ENCODE data around the gene EML5. TPM values are rescaled to one million over a fixed set of nuclear protein-coding genes. Genes with fewer than 3 reads are reported as not detected.
"Not testable (repeated sequence)": the region's sequence is repeated elsewhere in the genome, so short reads cannot be mapped to it uniquely, and the experiment has no call there.

The EML5 gene
- total RNA-seq, 1 experiment from 2014 or later, result 1.3 TPM

DNA sequence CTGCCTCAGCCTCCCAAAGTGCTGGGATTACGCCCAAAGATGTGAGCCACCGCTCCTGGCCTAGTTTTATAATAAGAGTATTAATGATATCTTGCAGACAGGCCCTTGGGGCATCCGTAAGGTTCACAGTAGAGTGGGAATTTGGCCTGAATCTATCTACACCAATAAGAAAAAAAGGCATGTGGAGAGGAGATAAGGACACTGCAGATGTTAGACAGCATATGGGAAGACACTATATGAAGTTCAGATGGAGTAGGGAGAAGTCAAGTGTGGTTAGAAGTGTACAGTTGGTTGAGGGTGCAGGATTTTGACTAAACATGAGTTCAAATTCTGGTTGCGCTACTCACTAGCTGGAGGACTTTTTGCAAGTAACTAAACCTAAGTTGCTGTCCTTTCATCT lies 23.2 kb upstream of the EML5 start:
- in situ Hi-C loops (cut with HindIII; ENCODE audit: low pct_unique_long_range_greater_than_20kb, low sequenced_read_pairs), result no loop called here
- no peak for DNase-seq (ENCODE audit: low read depth)

DNA sequence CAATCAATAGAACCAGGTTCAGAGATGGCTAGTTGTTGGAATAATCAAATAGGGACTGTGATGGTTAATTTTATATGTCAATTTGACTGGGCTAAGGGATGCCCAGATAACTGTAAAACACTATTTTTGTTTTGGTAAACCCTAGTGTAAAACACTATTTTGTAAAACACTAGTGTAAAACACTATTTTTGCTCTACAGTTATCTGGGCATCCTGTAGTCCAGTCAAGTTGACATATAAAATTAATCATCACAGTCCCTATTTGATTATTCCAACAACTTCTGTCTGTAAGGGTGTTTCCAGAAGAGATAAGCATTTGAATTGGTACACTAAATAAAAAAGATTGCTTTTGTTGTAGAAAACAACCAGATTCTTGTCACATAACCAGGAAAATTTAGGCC lies 15.6 kb upstream of the EML5 start:
- no peak for DNase-seq (ENCODE audit: low read depth)
- in situ Hi-C loops (cut with HindIII; ENCODE audit: low pct_unique_long_range_greater_than_20kb, low sequenced_read_pairs), result no loop called here

DNA sequence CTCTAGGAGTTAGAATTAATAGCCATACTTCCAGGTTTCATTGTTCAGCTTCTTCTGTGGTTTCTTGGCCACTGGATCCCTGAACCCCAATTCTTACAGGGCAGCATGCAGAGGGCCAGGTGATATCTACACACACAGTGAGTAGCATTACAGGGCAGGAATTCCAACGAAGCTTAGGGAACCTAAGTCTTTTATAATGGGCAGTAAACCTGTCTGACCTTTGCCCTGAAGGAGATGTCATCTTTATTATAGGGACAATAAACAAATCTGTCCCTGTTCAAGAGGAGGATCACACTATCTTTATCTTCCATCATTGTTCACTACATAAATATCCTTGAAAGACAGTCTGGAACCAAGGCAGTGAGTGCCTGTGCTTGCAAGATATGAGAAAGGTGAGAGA lies 11.7 kb upstream of the EML5 start:
- DNase-seq (ENCODE audit: low read depth), result no peak
- in situ Hi-C loops (cut with HindIII; ENCODE audit: low pct_unique_long_range_greater_than_20kb, low sequenced_read_pairs), result no loop called here

DNA sequence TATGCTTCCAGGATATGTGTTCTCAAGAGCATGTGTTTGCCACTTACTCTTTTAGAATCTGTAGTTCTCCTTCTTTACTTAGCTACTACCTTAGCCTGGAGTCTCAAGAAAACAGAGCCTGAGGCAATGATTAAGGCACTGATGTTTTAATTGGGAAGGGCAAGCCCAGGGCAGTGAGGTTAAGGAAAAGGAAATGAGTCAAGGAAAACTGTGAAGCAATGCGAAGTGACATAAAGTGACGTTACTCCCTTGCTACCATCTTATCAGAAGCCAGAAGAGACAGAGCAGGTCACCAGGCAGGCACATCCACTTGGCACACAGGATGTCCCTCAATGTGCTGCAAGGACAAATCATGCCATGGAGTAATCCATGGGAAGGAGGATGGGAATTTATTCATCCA lies 11.3 kb upstream of the EML5 start:
- in situ Hi-C loops (cut with HindIII; ENCODE audit: low pct_unique_long_range_greater_than_20kb, low sequenced_read_pairs), result no loop called here
- DNase-seq (ENCODE audit: low read depth), result no peak

DNA sequence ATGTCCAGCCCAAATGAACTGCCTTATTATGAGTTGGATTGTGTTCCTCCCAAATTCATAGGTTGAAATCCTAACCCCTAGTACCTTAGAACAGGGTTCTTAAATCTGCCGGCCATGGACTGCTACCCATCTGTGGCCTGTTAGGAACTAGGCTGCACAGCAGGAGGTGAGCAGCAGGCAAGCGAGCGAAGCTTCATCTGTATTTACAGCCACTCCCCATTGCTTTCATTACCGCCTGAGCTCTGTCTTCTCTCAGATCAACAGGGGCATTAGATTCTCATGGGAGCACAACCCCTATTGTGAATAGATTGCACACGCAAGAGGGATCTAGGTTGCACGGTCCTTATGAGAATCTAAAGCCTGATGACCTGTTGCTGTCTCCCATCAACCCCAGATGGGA lies 9.8 kb upstream of the EML5 start:
- in situ Hi-C loops (cut with HindIII; ENCODE audit: low pct_unique_long_range_greater_than_20kb, low sequenced_read_pairs), result no loop called here
- no peak for DNase-seq (ENCODE audit: low read depth)

DNA sequence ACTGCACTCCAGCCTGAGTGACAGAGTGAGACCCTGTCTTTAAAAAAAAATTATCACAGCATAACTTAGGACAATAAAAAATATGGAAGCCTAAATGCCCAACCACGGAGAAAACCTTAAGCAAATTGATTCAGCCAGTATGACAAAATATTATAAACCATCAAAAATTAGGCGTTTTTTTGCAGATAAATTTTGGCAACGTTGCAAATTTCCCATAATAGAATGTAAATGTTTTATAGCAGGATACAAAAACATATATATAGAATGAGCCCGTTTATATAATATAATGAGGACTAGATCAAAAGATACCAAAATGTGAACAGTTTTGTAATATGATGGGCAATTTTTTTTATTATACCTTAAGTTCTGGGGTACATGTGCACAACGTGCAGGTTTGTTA lies 6.8 kb upstream of the EML5 start:
- no peak for DNase-seq (ENCODE audit: low read depth)
- in situ Hi-C loops (cut with HindIII; ENCODE audit: low pct_unique_long_range_greater_than_20kb, low sequenced_read_pairs), result no loop called here

DNA sequence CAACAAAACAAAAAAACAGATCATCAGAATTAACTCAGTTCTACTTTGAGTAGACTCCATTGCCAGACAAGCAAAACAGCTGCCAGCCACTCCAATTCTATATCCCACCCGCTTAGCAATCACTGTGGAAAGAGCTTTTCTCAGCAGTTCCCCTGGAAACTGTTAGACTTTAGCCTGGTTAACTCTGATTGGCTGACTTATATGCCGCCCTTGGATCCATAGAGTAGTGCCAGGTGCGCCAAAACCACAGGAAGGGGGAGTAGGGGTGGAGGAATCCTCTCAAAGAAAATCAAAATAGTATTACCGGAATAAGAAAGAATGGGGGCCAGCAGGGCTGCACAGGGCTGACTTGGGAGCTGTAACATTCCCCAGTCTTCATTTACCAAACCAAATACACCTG lies 5.4 kb upstream of the EML5 start:
- in situ Hi-C loops (cut with HindIII; ENCODE audit: low pct_unique_long_range_greater_than_20kb, low sequenced_read_pairs), result no loop called here
- no peak for DNase-seq (ENCODE audit: low read depth)

DNA sequence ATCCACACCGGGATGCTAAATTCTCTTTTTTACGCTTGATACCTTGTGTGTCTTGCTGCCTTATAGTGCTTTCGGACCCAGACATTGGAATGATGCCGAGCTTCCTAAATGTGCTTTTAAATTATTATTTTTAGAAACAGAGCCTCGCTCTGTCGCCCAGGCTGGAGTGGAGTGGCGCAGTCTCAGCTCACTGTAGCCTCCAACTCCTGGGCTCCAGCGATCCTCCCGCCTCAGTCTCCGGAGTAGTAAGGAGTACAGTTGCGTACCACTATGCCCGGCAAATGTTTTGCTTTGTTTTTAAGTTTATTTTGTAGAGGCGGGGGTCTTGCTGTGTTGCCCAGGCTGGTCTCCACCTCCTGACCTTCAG lies 489 bp upstream of the EML5 start:
- no peak for DNase-seq (ENCODE audit: low read depth)
- in situ Hi-C loops (cut with HindIII; ENCODE audit: low pct_unique_long_range_greater_than_20kb, low sequenced_read_pairs), result no loop called here

DNA sequence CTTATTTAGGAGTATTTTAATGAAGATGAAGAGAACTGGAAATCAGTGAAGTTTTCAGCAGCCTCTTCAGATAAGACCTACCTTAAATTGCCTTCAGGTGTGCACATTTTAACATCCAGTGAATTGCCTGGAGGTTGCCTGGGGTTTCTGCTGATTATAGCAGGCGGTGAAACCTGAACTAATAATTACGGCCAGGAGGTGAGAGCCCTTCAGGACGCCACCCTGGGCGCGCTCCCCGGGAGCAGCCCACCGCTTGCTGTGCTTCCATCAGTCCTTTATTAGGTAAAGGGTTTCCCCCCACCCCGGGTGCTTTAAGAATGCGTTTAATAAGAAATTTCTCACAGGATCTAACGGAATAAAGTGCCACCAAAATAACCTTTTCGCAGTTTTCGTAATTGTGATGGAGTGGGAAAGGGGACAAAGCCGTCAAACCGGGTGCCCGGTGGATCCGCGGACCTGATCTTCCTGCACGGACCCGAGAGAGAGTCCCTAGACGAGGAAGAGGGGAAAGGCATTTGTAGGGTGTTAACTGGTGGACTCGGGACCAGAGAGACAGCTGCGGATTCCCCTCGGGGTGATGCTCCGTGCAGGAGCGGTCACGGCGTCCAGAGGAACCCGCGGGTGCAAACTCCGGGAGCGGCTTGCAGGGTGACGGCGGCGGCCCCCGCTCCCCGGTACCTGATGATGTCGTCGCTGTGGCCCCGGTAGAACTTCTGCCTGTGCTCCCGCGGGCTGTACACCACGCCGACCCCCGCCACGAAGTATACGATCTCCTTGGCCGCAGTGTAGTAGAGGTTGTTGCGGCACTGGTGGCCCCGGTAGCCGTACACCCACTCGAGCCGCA lies 902 bp downstream of the EML5 start:
- in situ Hi-C loops (cut with HindIII; ENCODE audit: low pct_unique_long_range_greater_than_20kb, low sequenced_read_pairs), result no loop called here
- peak; percentile 24 for DNase-seq (ENCODE audit: low read depth)

DNA sequence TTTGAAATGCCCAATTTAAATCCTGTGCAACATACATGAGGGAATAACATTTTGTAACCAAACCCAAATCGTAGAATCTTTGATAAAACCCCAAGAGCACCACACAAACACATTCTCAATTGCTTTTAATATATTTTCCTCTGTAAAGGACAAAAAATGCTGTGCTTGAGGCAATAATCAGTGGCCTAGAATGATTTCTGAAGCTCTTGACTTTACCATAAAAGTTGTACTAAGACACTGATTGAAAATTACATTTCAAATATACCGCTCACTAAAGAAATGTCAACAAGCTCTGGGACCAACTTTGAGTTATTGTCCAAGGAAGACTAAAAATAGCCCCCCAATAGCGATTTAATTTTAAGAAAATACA lies 1.5 kb downstream of the EML5 start:
- in situ Hi-C loops (cut with HindIII; ENCODE audit: low pct_unique_long_range_greater_than_20kb, low sequenced_read_pairs), result no loop called here
- DNase-seq (ENCODE audit: low read depth), result peak; percentile 10

DNA sequence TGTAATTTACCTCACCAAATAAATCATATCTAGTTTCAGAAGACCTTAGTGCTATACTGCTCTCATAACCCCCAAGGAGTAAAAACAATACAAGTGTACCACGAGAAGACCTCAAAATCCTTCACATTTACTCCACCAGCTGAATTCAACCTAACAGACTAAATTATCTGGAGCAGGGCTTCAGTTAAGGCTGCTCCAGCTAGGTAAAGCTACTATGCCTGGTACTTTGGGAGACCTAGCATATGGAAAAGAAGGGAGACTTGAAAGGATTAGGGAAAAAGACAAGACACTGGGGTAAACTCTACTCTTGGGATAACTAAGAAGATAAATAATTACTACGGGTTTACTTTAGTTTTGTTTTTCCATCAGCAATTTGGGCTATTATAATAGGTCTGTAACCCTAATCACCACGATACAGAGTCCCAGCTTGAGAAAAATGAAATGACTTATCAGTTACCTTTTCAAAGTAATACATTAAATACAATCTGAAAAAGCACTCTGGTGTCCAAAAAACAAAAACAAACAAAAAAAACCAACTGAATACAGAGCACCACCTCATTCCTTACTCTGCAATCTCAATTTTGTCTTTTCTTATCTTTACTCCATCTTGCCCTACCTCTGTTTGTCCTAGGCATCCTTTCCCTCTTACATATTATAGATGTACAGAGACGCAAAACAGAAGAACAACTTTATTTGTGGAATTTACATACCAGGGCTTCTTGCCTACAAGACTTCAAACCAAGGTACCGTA lies 2.1 kb downstream of the EML5 start:
- in situ Hi-C loops (cut with HindIII; ENCODE audit: low pct_unique_long_range_greater_than_20kb, low sequenced_read_pairs), result no loop called here
- peak; percentile 12 for DNase-seq (ENCODE audit: low read depth)

DNA sequence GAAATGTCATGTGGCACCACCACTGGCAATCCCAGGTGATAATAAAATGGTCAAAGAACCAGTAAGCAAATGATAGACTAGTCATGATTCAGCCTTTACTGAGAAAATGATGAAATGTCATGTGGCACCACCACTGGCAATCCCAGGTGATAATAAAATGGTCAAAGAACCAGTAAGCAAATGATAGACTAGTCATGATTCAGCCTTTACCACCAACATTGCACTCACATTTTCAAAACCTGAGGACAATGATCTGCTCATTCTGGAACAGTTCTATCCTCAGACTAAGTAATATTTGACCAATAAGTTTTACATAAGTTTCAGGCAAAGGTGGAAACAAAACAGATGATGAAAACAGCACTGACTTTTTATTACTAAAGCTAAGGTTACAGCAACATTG lies 3.2 kb downstream of the EML5 start:
- in situ Hi-C loops (cut with HindIII; ENCODE audit: low pct_unique_long_range_greater_than_20kb, low sequenced_read_pairs), result not testable (repeated sequence)
- DNase-seq (ENCODE audit: low read depth), result peak; percentile 19

DNA sequence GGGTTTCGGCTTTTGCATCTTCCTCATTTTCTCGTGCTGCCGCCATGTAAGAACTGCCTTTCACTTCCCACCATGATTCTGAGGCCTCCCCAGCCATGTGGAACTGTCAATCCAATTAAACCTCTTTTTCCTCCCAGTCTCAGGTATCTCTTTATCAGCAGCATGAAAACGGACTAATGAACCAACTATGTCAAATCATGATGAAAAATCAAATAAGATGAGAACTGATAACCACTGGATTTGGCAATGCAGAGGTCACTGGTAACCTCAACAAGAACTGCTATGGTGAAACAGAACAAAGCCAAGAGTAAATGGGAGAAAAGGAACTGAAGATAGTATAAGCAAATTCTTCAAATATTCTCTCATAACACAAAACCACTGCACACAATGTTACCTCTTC lies 6.0 kb downstream of the EML5 start:
- in situ Hi-C loops (cut with HindIII; ENCODE audit: low pct_unique_long_range_greater_than_20kb, low sequenced_read_pairs), result no loop called here
- no peak for DNase-seq (ENCODE audit: low read depth)

DNA sequence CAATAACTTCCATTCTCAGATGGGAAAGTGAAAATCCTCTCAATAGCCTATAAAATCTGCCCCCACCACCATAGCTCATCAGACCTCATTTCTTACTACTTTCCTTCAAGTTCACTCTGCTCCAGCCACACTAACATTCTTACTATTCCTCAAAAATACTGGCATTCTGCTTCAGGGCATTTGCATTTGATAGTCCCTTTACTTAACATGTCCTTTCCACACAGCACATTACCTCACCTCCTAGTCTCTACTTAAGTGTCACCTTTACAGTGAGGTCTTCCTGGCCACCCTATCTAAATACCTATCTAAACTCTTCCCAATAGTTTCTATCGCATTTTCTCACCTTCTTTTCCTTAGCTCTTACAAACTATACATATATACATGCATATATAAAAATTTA lies 6.8 kb downstream of the EML5 start:
- no peak for DNase-seq (ENCODE audit: low read depth)
- in situ Hi-C loops (cut with HindIII; ENCODE audit: low pct_unique_long_range_greater_than_20kb, low sequenced_read_pairs), result no loop called here

DNA sequence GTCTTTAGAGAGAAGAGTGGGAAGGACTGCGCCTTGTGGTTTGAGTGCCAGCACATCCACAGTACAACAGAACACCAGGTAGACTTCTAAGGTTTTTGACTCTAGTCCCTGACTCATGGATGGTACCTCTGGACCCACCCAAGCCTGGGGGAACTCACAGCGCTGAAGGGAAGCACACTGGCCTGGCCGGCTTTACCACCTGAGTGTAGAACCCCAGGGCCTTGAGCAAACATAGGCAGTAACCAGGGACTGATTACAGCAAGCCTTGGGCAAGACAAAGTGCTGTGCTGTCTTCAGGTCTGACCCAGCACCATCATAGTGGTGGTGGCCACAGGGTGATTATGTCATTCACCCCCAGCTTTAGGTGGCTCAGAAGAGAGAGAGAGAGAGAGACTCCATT lies 17.2 kb downstream of the EML5 start:
- DNase-seq (ENCODE audit: low read depth), result no peak
- in situ Hi-C loops (cut with HindIII; ENCODE audit: low pct_unique_long_range_greater_than_20kb, low sequenced_read_pairs), result no loop called here

DNA sequence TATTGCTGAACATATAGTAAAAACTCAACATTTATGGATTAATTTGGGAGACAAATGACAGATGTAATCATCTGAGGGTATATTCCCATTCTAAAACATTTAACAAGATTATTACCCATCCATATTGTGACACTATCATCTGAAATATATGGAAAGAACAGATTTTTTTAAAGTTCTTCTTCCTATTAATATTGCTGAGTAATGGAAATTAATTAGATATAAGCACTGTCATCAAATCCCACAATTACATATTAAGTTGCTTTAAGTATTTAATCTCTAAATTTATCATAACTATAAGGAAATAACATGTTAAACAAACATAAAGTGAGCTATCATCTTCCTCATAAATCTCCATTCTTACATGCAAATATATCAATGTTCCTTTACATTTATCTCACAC lies 22.0 kb downstream of the EML5 start:
- in situ Hi-C loops (cut with HindIII; ENCODE audit: low pct_unique_long_range_greater_than_20kb, low sequenced_read_pairs), result no loop called here
- DNase-seq (ENCODE audit: low read depth), result no peak

DNA sequence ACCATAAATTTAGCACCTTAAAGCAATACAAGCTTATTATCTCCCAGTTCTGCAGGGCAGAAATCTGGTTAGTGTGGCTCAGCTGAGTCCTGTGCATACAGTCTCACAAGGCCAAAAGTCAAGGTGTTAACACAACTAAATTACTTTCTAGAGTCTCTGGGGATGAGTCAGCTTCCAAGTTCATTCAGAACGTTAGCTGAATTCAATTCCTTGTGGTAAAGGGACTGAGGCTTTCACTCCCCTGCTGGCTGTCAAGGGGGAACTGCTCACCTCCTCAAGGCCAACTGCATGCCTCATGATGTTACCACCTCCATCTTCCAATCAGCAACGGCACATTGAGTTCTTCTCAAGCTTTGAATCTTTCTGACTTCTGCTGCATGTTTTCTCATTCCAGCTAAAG lies 27.6 kb downstream of the EML5 start:
- peak; percentile 13 for DNase-seq (ENCODE audit: low read depth)
- in situ Hi-C loops (cut with HindIII; ENCODE audit: low pct_unique_long_range_greater_than_20kb, low sequenced_read_pairs), result no loop called here

DNA sequence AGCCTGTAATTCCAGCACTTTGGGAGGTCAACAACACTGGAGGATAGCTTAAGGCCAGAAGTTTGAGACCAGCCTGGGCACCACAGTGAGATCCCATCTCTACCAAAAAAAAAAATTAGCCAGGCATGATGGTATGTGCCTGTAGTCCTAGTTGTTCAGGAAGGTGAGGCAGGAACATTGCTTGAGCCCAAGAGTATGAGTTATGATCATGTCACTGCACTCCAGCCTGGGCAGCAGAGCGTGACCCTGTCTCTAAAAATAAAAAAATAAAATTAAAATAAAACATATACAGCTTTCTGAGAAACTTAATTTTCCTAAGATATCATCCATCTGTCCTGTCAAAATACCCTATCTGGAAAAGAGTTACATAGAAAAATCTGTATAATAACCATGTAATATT lies 38.9 kb downstream of the EML5 start:
- in situ Hi-C loops (cut with HindIII; ENCODE audit: low pct_unique_long_range_greater_than_20kb, low sequenced_read_pairs), result no loop called here
- DNase-seq (ENCODE audit: low read depth), result no peak

DNA sequence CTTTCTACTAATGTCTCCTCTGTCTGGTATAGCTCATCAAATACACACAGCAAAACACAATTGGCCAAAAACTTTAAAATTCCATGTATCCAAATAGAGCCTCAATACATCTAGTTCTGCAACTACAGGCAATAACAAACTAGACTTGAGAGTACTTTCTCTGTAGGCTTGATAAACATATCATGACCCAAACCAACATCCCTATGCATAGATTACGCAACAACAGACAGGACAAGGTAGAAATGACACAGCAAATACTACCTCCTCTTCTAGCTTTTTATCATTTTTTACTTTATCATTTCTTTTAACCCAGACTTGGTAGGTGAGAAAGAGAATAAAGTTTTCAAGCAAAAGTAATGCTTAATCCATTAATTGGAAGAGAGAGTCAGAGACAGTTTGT lies 41.8 kb downstream of the EML5 start:
- in situ Hi-C loops (cut with HindIII; ENCODE audit: low pct_unique_long_range_greater_than_20kb, low sequenced_read_pairs), result no loop called here

DNA sequence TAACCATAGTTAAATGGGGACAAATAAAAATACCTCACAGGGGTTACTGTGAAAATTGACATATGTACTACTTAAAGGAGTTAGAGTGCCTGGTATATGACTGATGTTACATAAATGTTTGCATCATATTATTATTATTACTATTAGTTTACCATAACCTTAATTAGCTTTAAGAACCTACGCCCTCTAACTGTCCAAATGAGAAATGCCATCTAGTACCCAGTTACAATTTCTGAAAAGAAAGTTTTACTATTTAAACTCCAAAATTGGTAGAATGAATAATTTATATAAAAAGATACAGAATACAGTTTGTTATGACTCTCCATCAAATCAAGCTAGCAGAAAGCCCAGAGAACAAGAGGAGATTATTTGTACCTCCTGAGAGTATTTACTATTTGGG lies 42.3 kb downstream of the EML5 start:
- DNase-seq (ENCODE audit: low read depth), result no peak
- in situ Hi-C loops (cut with HindIII; ENCODE audit: low pct_unique_long_range_greater_than_20kb, low sequenced_read_pairs), result no loop called here

More for the DNA sequence above, 41.8 kb downstream of the EML5 start:
- no peak for DNase-seq (ENCODE audit: low read depth)
